ENCODE measurements around the gene RRAGC.

DNA sequence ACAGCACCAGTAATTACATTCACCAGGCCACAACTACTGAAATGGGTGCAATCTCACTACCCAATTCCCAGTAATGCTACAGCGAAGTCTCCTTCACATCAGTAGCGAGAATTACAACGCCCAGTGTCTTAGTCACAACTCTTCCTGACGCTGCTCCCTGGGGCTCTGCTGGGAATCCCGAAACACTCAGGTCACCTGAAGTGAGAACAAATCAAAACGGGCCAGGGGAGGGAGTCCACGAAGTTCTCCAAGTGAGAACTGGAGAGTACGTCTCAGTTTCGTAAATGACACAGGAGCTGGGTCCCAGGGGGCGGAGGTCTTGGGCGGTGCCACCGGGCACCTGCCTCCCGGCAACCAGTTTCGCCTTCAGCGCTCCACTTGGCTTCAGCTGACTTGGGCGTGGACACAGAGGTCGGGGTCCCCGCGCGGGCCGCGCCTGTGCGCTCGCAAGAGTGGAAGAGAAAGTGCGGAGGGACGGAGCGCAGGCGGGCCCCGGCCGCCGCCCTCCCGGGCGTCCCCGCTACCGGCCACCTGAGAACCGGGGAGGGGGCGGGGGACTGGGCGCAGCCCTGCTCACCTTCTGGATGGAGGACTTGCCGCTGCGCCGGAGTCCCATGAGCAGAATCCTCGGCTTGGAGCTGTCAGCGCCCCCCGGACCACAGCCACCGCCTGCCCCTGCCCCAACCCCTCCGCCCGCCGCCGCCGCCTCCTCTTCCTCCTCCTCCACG lies 575 bp downstream of the RRAGC start:
- TF ChIP-seq, protein P1, sequence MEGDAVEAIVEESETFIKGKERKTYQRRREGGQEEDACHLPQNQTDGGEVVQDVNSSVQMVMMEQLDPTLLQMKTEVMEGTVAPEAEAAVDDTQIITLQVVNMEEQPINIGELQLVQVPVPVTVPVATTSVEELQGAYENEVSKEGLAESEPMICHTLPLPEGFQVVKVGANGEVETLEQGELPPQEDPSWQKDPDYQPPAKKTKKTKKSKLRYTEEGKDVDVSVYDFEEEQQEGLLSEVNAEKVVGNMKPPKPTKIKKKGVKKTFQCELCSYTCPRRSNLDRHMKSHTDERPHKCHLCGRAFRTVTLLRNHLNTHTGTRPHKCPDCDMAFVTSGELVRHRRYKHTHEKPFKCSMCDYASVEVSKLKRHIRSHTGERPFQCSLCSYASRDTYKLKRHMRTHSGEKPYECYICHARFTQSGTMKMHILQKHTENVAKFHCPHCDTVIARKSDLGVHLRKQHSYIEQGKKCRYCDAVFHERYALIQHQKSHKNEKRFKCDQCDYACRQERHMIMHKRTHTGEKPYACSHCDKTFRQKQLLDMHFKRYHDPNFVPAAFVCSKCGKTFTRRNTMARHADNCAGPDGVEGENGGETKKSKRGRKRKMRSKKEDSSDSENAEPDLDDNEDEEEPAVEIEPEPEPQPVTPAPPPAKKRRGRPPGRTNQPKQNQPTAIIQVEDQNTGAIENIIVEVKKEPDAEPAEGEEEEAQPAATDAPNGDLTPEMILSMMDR (IDR thresholded peaks at IDR 0.05), result no peak
- TF ChIP-seq POLR2AphosphoS5 (IDR thresholded peaks at IDR 0.05) (no peak), POLR2A (IDR thresholded peaks at IDR 0.05) (no peak)
